ENCODE measurements around the gene MORN5. TPM values are rescaled to one million over a fixed set of nuclear protein-coding genes. Genes with fewer than 3 reads are reported as not detected.

MORN5 gene
- total and polyA plus RNA-seq, 9 of the 15 experiments (the other 6 are each of a cell fraction or from before 2014, with no cell fraction given), result not detected

GRCh38 chr9:122119721-122120120 is 40.0 kb upstream of the MORN5 start:
- CTCF ChIA-PET (ENCODE audit: low intra/inter-chr PET ratio), result no interaction called here
- FAIRE-seq, result no peak
- intact Hi-C loops (cut with micrococcal nuclease), result no loop called here
- TF ChIP-seq TAF7 (tag; IDR thresholded peaks at IDR 0.05) (no peak), PCBP1 (IDR thresholded peaks at IDR 0.05; ENCODE audit: low read depth, low read length, poor library complexity, severe bottlenecking) (no peak), ZHX1 (conservative IDR thresholded peaks at IDR 0.05; ENCODE audit: low read length) (no peak), FOSL1 (tag; conservative IDR thresholded peaks at IDR 0.05) (no peak), BMI1 (IDR thresholded peaks at IDR 0.05; ENCODE audit: low read length) (no peak), KLF16 (IDR thresholded peaks at IDR 0.05) (no peak), ZKSCAN1 (IDR thresholded peaks at IDR 0.05; ENCODE audit: low read depth, low read length) (no peak), E2F3 (CRISPR knock-in tag; IDR thresholded peaks at IDR 0.05) (no peak), POU5F1 (IDR thresholded peaks at IDR 0.05; ENCODE audit: borderline replicate concordance, low read depth, low read length, partially characterized antibody) (no peak), POLR2AphosphoS5 (IDR thresholded peaks at IDR 0.05; ENCODE audit: control insufficient read depth, insufficient read depth, low read depth, low read length) (no peak)
- TF ChIP-seq, protein P1, sequence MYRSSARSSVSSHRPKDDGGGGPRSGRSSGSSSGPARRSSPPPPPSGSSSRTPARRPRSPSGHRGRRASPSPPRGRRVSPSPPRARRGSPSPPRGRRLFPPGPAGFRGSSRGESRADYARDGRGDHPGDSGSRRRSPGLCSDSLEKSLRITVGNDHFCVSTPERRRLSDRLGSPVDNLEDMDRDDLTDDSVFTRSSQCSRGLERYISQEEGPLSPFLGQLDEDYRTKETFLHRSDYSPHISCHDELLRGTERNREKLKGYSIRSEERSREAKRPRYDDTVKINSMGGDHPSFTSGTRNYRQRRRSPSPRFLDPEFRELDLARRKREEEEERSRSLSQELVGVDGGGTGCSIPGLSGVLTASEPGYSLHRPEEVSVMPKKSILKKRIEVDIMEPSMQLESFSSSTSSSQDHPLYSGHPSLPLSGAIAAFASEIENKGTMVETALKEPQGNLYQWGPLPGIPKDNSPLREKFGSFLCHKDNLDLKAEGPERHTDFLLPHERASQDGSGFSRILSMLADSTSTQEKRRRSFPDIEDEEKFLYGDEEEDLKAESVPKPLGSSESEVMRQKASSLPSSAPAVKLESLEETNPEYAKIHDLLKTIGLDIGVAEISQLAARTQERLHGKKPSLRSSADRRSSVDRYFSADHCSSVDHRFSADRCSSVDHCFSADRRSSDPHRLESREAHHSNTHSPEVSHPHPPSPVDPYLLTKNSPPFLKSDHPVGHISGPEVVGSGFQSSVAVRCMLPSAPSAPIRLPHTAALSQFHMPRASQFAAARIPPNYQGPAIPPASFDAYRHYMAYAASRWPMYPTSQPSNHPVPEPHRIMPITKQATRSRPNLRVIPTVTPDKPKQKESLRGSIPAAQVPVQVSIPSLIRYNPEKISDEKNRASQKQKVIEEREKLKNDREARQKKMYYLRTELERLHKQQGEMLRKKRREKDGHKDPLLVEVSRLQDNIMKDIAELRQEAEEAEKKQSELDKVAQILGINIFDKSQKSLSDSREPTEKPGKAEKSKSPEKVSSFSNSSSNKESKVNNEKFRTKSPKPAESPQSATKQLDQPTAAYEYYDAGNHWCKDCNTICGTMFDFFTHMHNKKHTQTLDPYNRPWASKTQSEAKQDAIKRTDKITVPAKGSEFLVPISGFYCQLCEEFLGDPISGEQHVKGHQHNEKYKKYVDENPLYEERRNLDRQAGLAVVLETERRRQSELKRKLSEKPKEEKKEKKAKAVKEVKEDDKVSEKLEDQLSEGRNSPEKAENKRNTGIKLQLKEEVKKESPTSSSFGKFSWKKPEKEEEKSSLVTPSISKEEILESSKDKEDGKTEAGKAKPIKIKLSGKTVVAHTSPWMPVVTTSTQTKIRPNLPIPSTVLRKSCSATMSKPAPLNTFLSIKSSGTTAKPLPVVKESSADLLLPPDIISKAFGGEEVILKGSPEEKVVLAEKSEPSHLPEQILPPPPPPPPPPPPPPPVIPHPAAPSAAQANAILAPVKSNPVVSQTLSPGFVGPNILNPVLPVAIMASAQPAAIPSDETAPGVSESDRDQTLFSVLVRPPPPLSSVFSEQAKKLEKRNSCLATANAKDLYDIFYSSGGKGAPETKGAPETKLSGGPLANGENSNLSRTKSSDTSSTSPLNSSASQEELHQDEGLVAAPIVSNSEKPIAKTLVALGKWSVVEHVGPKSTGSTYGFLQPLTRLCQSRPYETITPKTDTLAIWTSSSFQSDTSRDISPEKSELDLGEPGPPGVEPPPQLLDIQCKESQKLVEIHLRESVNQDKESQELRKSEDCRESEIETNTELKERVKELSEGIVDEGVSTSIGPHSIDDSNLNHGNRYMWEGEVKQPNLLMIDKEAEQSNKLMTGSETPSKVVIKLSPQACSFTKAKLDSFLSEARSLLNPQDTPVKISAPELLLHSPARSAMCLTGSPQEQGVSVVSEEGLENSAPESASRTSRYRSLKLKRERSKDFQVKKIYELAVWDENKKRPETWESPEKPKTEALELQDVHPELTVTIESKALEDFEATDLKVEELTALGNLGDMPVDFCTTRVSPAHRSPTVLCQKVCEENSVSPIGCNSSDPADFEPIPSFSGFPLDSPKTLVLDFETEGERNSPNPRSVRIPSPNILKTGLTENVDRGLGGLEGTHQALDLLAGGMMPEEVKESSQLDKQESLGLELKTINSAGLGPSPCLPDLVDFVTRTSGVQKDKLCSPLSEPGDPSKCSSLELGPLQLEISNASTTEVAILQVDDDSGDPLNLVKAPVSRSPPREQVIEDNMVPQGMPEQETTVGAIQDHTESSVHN (IDR thresholded peaks at IDR 0.05; ENCODE audit: borderline replicate concordance in 1 of 2, low read depth in 1 of 2), result no peak
- TF ChIP-seq, protein P2, sequence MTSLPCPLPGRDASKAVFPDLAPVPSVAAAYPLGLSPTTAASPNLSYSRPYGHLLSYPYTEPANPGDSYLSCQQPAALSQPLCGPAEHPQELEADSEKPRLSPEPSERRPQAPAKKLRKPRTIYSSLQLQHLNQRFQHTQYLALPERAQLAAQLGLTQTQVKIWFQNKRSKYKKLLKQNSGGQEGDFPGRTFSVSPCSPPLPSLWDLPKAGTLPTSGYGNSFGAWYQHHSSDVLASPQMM (CRISPR knock-in tag; IDR thresholded peaks at IDR 0.05), result no peak

More at GRCh38 chr9:122119721-122120120, 40.0 kb upstream of the MORN5 start:
- Histone ChIP-seq H3K79me2 (ENCODE audit: control insufficient read depth, insufficient read depth, low read length) (no peaks in the 10 kb centered on the region), H3K27ac (ENCODE audit: extremely low read depth, low read depth, low read length) (no peak overlapping the region), H4K20me1 (replicated peaks; ENCODE audit: control insufficient read depth, insufficient read depth, low read length) (peaks cover 4% of the 10 kb centered on the region), H3K27me3 (ENCODE audit: control insufficient read depth in 2 of 2, insufficient read depth in 2 of 2, low read length in 2 of 2) (peaks cover 0 to 24% of the 10 kb centered on the region in 2 experiments; a peak in 3 of 5 replicates), H3K9ac (ENCODE audit: insufficient read depth in 1 of 2, low read depth in 2 of 2, low read length in 2 of 2) (no peak overlapping the region), H3K9me1 (ENCODE audit: control insufficient read depth, insufficient read depth, low read length) (no peaks in the 10 kb centered on the region), H3K9me3 (replicated peaks; ENCODE audit: control insufficient read depth, insufficient read depth, low read depth, low read length) (no peaks in the 10 kb centered on the region; the same call in 1 of the 2 replicates), H3K4me3 (no peak overlapping the region), H3K4me1 (replicated peaks in 1 of 2; ENCODE audit: control insufficient read depth in 2 of 2, insufficient read depth in 2 of 2, low read length in 2 of 2) (peaks cover 0 to 3% of the 10 kb centered on the region in 2 experiments; a peak in 1 of 5 replicates), H3K36me3 (ENCODE audit: control insufficient read depth, insufficient read depth, low read length) (no peaks in the 10 kb centered on the region), H3K4me2 (ENCODE audit: insufficient read depth, low read length) (no peak overlapping the region), H2AFZ (ENCODE audit: low read depth, low read length) (no peak overlapping the region)
- no TSS peak for BruUV-seq (replicated peaks)
- in situ Hi-C loops (cut with MboI), result loop anchor here (5.0 to 10.0 kb wide), 3 partner anchors 233 to 695 kb away; no protein-coding TSS in a partner anchor
- no peak for ATAC-seq
- WGBS (ENCODE audit: insufficient coverage, low coverage, missing lambda C conversion rate), result 7% methylated on average over 5 of the region's 5 CpGs
- DNase-seq (ENCODE audit: extremely low read depth in 1 of 4, low spot score in 3 of 4), result no peak
- POLR2A ChIA-PET, result no interaction called here

Measured in K562 (cell line).